IMR-90 (cell line): ENCODE results near the gene HOXA13.

Experiments
- BHLHE40 ChIP-seq: fragments of 150-350 bp; IDR thresholded peaks from 2 replicates; pipeline ENCODE4 v1.6.1; 2016; ENCODE audit warnings: mild to moderate bottlenecking, low read depth, low read length
- CEBPB ChIP-seq: IDR thresholded peaks from 2 replicates; pipeline ENCODE4 v1.6.1; 2012; ENCODE audit warnings: low read depth, low read length, improper control_type of control experiment
- CTCF ChIP-seq: conservative IDR thresholded peaks from 2 replicates; pipeline ENCODE4 v1.5.1; 2012; ENCODE audit warnings: mild to moderate bottlenecking, low read depth, low read length, improper control_type of control experiment
- FOS ChIP-seq: fragments of 150-350 bp; IDR thresholded peaks from 2 replicates; pipeline ENCODE4 v1.6.1; 2016; ENCODE audit warnings: low read depth, low read length
- MAZ ChIP-seq: IDR thresholded peaks from 2 replicates; pipeline ENCODE4 v1.6.1; 2012; ENCODE audit warnings: low read depth, mild to moderate bottlenecking, low read length, improper control_type of control experiment, moderate library complexity, borderline replicate concordance
- MXI1 ChIP-seq: IDR thresholded peaks from 2 replicates; pipeline ENCODE4 v1.6.1; 2012; ENCODE audit warnings: low read depth, mild to moderate bottlenecking, low read length, moderate library complexity, borderline replicate concordance
- POLR2A ChIP-seq: IDR thresholded peaks from 2 replicates; pipeline ENCODE4 v1.6.1; 2012; ENCODE audit warnings: mild to moderate bottlenecking, low read depth, low read length
- RAD21 ChIP-seq: IDR thresholded peaks from 2 replicates; pipeline ENCODE4 v1.6.1; 2012; ENCODE audit warnings: low read length, improper control_type of control experiment
- RCOR1 ChIP-seq: IDR thresholded peaks from 2 replicates; pipeline ENCODE4 v1.6.1; 2012; ENCODE audit warnings: mild to moderate bottlenecking, low read length, improper control_type of control experiment; ENCODE audit not compliant: insufficient replicate concordance
- RFX5 ChIP-seq: IDR thresholded peaks from 2 replicates; pipeline ENCODE4 v1.8.0; 2012; ENCODE audit warnings: low read depth, mild to moderate bottlenecking, low read length, moderate library complexity
- SMC3 ChIP-seq: fragments of 150-350 bp; IDR thresholded peaks from 2 replicates; pipeline ENCODE4 v1.6.1; 2016; ENCODE audit warnings: low read depth, mild to moderate bottlenecking, antibody characterized with exemption, low read length, moderate library complexity

- TF ChIP-seq RAD21 (no peak), CTCF (no peak), POLR2A (no peak), BHLHE40 (no peak), SMC3 (no peak), RCOR1 (no peak), RFX5 (no peak), CEBPB (no peak), FOS (no peak), MXI1 (no peak), MAZ (no peak)
Observed at GRCh38 chr7:27179030-27179429, 20.9 kb downstream of the HOXA13 start.
